ENCODE data around the gene SERINC5. TPM values are rescaled to one million over a fixed set of nuclear protein-coding genes. Genes with fewer than 3 reads are reported as not detected.

Gene SERINC5
- total RNA-seq, 2 experiments from 2014 or later = 26.5 to 27.8 TPM

GRCh38 chr5:80103371-80103770 is 152.5 kb downstream of the SERINC5 start:
- CTCF ChIA-PET = no interaction called here
- POLR2A ChIA-PET = interaction anchor here (1.2 kb wide), 1 partner anchor 14 kb away, joined by 4 read pairs; no protein-coding TSS in a partner anchor

GRCh38 chr5:80101993-80102392 is 153.9 kb downstream of the SERINC5 start:
- POLR2A ChIA-PET = no interaction called here
- CTCF ChIA-PET = interaction anchor here (0.6 kb wide), 1 partner anchor 206 kb away, joined by 3 read pairs; no protein-coding TSS in a partner anchor

- POLR2A ChIA-PET = no interaction called here
Observed at GRCh38 chr5:80097451-80097850, 158.4 kb downstream of the SERINC5 start.

GRCh38 chr5:80094236-80094738 is 161.6 kb downstream of the SERINC5 start:
- CTCF ChIA-PET = interaction anchor here (4.3 kb wide), 1 partner anchor 214 kb away, joined by 55 read pairs; no protein-coding TSS in a partner anchor
- POLR2A ChIA-PET = no interaction called here

More at GRCh38 chr5:80097451-80097850, 158.4 kb downstream of the SERINC5 start:
- CTCF ChIA-PET = interaction anchor here (1.1 kb wide), 1 partner anchor 210 kb away, joined by 4 read pairs; no protein-coding TSS in a partner anchor

GRCh38 chr5:80093796-80094195 is 162.1 kb downstream of the SERINC5 start:
- CTCF ChIA-PET = interaction anchor here (4.3 kb wide), 1 partner anchor 214 kb away, joined by 55 read pairs; no protein-coding TSS in a partner anchor
- POLR2A ChIA-PET = no interaction called here

GRCh38 chr5:80092486-80093107 is 163.3 kb downstream of the SERINC5 start:
- POLR2A ChIA-PET = no interaction called here
- CTCF ChIA-PET = interaction anchor here (0.7 to 4.3 kb wide), 14 partner anchors 8 to 535 kb away, joined by 3 to 55 read pairs (median 4); partner anchors contain the start of gene SERINC5

- ChIA-PET CTCF (interaction anchor here (0.6 to 4.3 kb wide), 20 partner anchors 8 to 755 kb away, joined by 3 to 55 read pairs (median 4); partner anchors contain the start of gene SERINC5), POLR2A (interaction anchor here (0.6 to 1.0 kb wide), 4 partner anchors 125 to 171 kb away, joined by 3 to 6 read pairs (median 4); no protein-coding TSS in a partner anchor)
Observed at GRCh38 chr5:80091792-80092192, 164.1 kb downstream of the SERINC5 start.

GRCh38 chr5:80090884-80091166 is 165.0 kb downstream of the SERINC5 start:
- ChIA-PET POLR2A (interaction anchor here (0.6 kb wide), 1 partner anchor 165 kb away, joined by 3 read pairs; the partner anchor contains the start of gene SERINC5), CTCF (interaction anchor here (1.2 to 4.3 kb wide), 5 partner anchors 165 to 217 kb away, joined by 3 to 55 read pairs (median 9); partner anchors contain the start of gene SERINC5)

GRCh38 chr5:80083101-80083890 is 172.6 kb downstream of the SERINC5 start:
- CTCF ChIA-PET = interaction anchor here (0.6 to 2.4 kb wide), 28 partner anchors 9 to 556 kb away, joined by 3 to 10 read pairs (median 4); partner anchors contain the start of gene MTX3
- POLR2A ChIA-PET = interaction anchor here (1.0 to 1.3 kb wide), 2 partner anchors 93 to 102 kb away, joined by 3 to 5 read pairs; no protein-coding TSS in a partner anchor

GRCh38 chr5:80082731-80083100 is 173.1 kb downstream of the SERINC5 start:
- POLR2A ChIA-PET = interaction anchor here (1.3 kb wide), 1 partner anchor 92 kb away, joined by 5 read pairs; no protein-coding TSS in a partner anchor

GRCh38 chr5:80082281-80082680 is 173.6 kb downstream of the SERINC5 start:
- ChIA-PET CTCF (no interaction called here), POLR2A (no interaction called here)

More at GRCh38 chr5:80082731-80083100, 173.1 kb downstream of the SERINC5 start:
- CTCF ChIA-PET = interaction anchor here (0.7 to 2.2 kb wide), 21 partner anchors 9 to 555 kb away, joined by 3 to 10 read pairs (median 4); partner anchors contain the start of gene MTX3

GRCh38 chr5:80078921-80079320 is 176.9 kb downstream of the SERINC5 start:
- ChIA-PET CTCF (interaction anchor here (0.8 to 1.0 kb wide), 2 partner anchors 161 to 445 kb away, joined by 4 read pairs; no protein-coding TSS in a partner anchor), POLR2A (no interaction called here)

GRCh38 chr5:80077051-80077714 is 178.7 kb downstream of the SERINC5 start:
- POLR2A ChIA-PET = no interaction called here

GRCh38 chr5:80076131-80077050 is 179.5 kb downstream of the SERINC5 start:
- CTCF ChIA-PET = no interaction called here
- POLR2A ChIA-PET = no interaction called here

More at GRCh38 chr5:80077051-80077714, 178.7 kb downstream of the SERINC5 start:
- CTCF ChIA-PET = no interaction called here

GRCh38 chr5:80072103-80073073 is 183.5 kb downstream of the SERINC5 start:
- CTCF ChIA-PET = interaction anchor here (0.8 kb wide), 1 partner anchor 11 kb away, joined by 3 read pairs; no protein-coding TSS in a partner anchor
- POLR2A ChIA-PET = no interaction called here

- ChIA-PET CTCF (interaction anchor here (0.8 kb wide), 1 partner anchor 12 kb away, joined by 3 read pairs; no protein-coding TSS in a partner anchor), POLR2A (no interaction called here)
Observed at GRCh38 chr5:80071510-80072021, 184.3 kb downstream of the SERINC5 start.
